H1 (cell line): ENCODE data around the gene CD28. TPM values are rescaled to one million over a fixed set of nuclear protein-coding genes. Genes with fewer than 3 reads are reported as not detected.

ENCODE experiments used
- CTCF ChIA-PET: fragments of 300-600 bp; sonication (Branson Sonifier 250); formaldehyde crosslinking; loops from one replicate; lab custom pipeline; 2021; ENCODE audit not compliant: partially characterized antibody; lab: Charles Lee
- POLR2A ChIA-PET: fragments of 300-600 bp; sonication (Branson Sonifier 250); formaldehyde crosslinking; loops from one replicate; lab custom pipeline; 2021; ENCODE audit warnings: inconsistent platforms; ENCODE audit not compliant: partially characterized antibody; lab: Charles Lee
- DNase-seq, 2 experiments: peaks; one replicate each; pipeline versions ENCODE4 v3.0.0 to v3.0.0-alpha.2; 2010 to 2022; ENCODE audit warnings: low spot score in 2 of 2, low read depth in 1 of 2, mixed read lengths in 1 of 2
- FAIRE-seq: peaks from 2 replicates; lab custom pipeline; 2011; peaks lifted over from hg19 to GRCh38; lab: Jason Lieb, UNC
- H2AFZ ChIP-seq: 2 replicates; pipeline ENCODE4 v1.8.1; 2012; ENCODE audit warnings: low read length, inconsistent platforms
- H2AK5ac ChIP-seq: 2 replicates; pipeline ENCODE4 v1.6.1; 2013; ENCODE audit warnings: low read depth, low read length
- H2BK120ac ChIP-seq: replicated peaks from 2 replicates; pipeline ENCODE3; 2013; ENCODE audit warnings: low read depth, low read length, inconsistent platforms
- H2BK12ac ChIP-seq: 2 replicates; pipeline ENCODE4 v1.6.1; 2013; ENCODE audit warnings: low read depth, low read length
- H2BK15ac ChIP-seq: 2 replicates; pipeline ENCODE4 v1.6.1; 2013; ENCODE audit warnings: low read length
- H2BK20ac ChIP-seq: 2 replicates; pipeline ENCODE4 v1.6.1; 2013; ENCODE audit warnings: low read length
- H2BK5ac ChIP-seq: 2 replicates; pipeline ENCODE4 v1.6.1; 2013; ENCODE audit warnings: low read depth, low read length
- H3K14ac ChIP-seq: 2 replicates; pipeline ENCODE4 v1.6.1; 2013; ENCODE audit warnings: inconsistent platforms; ENCODE audit not compliant: insufficient read length
- H3K18ac ChIP-seq: 2 replicates; pipeline ENCODE4 v1.6.1; 2013; ENCODE audit warnings: low read length; ENCODE audit errors: extremely low read depth
- H3K23ac ChIP-seq: 2 replicates; pipeline ENCODE4 v1.6.1; 2013; ENCODE audit warnings: inconsistent platforms; ENCODE audit not compliant: insufficient read length
- H3K23me2 ChIP-seq: 2 replicates; pipeline ENCODE4 v1.6.1; 2013; ENCODE audit warnings: low read depth, low read length
- H3K27ac ChIP-seq: 2 replicates; pipeline ENCODE4 v1.6.1; 2011; ENCODE audit warnings: low read depth, low read length, inconsistent platforms
- H3K27me3 ChIP-seq, 4 experiments: replicated peaks in 1 of 4; 1 replicate in 1 of 4; 2 replicates in 3 of 4; pipeline versions ENCODE4 v1.6.1 to v1.8.1; 2011 to 2013; ENCODE audit warnings: low read length in 3 of 4, mild to moderate bottlenecking in 3 of 4, inconsistent platforms in 2 of 4, mixed read lengths in 2 of 4, moderate library complexity in 1 of 4; ENCODE audit not compliant: control insufficient read depth in 3 of 4, insufficient read depth in 3 of 4; ENCODE audit errors: extremely low read depth in 1 of 4
- H3K36me3 ChIP-seq, 4 experiments: 2 replicates each; pipeline versions ENCODE4 v1.6.1 to v1.8.1; 2011 to 2013; ENCODE audit warnings: mild to moderate bottlenecking in 4 of 4, low read length in 3 of 4, moderate library complexity in 2 of 4, control low read depth in 1 of 4, inconsistent platforms in 1 of 4; ENCODE audit not compliant: insufficient read depth in 4 of 4, control insufficient read depth in 2 of 4
- H3K4ac ChIP-seq: replicated peaks from 2 replicates; pipeline ENCODE3; 2013; ENCODE audit warnings: low read length, low read depth, mixed read lengths, inconsistent platforms; ENCODE audit not compliant: insufficient read length
- H3K4me1 ChIP-seq, 4 experiments: replicated peaks in 1 of 4; 1 replicate in 1 of 4; 2 replicates in 3 of 4; pipeline versions ENCODE4 v1.6.1 to v1.8.1; 2011 to 2013; ENCODE audit warnings: low read length in 3 of 4, inconsistent platforms in 2 of 4, mixed read lengths in 1 of 4; ENCODE audit not compliant: insufficient read depth in 4 of 4, control insufficient read depth in 3 of 4
- H3K4me2 ChIP-seq, 2 experiments: 2 replicates each; pipeline versions ENCODE4 v1.6.1 to v1.8.1; 2011 to 2013; ENCODE audit warnings: low read depth in 2 of 2, low read length in 2 of 2, control low read depth in 1 of 2, inconsistent platforms in 1 of 2, mild to moderate bottlenecking in 1 of 2; ENCODE audit not compliant: insufficient read depth in 1 of 2
- H3K4me3 ChIP-seq, 4 experiments: fragments of 200-600, 300-600 bp in 1 of 4; sonication (generic), shearing (Covaris generic), sonication (Bioruptor Twin) in 1 of 4; 2 replicates each; pipeline versions ENCODE4 v1.5.1 to v1.8.1; 2011 to 2016; ENCODE audit warnings: low read length in 4 of 4, low read depth in 3 of 4, control low read depth in 2 of 4, inconsistent platforms in 2 of 4, mild to moderate bottlenecking in 2 of 4, mixed read lengths in 1 of 4, moderate library complexity in 1 of 4; ENCODE audit not compliant: insufficient read depth in 2 of 4; ENCODE audit errors: extremely low read depth in 1 of 4
- H3K56ac ChIP-seq: replicated peaks from 2 replicates; pipeline ENCODE3; 2013; ENCODE audit warnings: low read depth, mild to moderate bottlenecking, mixed read lengths, low read length, inconsistent platforms; ENCODE audit not compliant: insufficient read length
- H3K79me1 ChIP-seq: 2 replicates; pipeline ENCODE4 v1.6.1; 2013; ENCODE audit warnings: low read depth, low read length, control low read depth
- H3K79me2 ChIP-seq, 2 experiments: 2 replicates each; pipeline versions ENCODE4 v1.6.1 to v1.8.1; 2012 to 2013; ENCODE audit warnings: low read length in 2 of 2, mild to moderate bottlenecking in 2 of 2, inconsistent platforms in 1 of 2; ENCODE audit not compliant: insufficient read depth in 2 of 2, control insufficient read depth in 1 of 2
- H3K9ac ChIP-seq, 4 experiments: replicated peaks in 1 of 4; 1 replicate in 1 of 4; 2 replicates in 3 of 4; pipeline versions ENCODE4 v1.6.1 to v1.8.1; 2011 to 2013; ENCODE audit warnings: low read depth in 3 of 4, low read length in 3 of 4, control low read depth in 2 of 4, mild to moderate bottlenecking in 2 of 4, moderate library complexity in 2 of 4, inconsistent platforms in 1 of 4; ENCODE audit errors: extremely low read depth in 1 of 4
- H3K9me3 ChIP-seq, 2 experiments: 2 replicates each; pipeline versions ENCODE4 v1.6.1 to v1.8.1; 2012 to 2013; ENCODE audit warnings: mild to moderate bottlenecking in 2 of 2, moderate library complexity in 2 of 2, control low read depth in 1 of 2, inconsistent platforms in 1 of 2, low read depth in 1 of 2, low read length in 1 of 2, mixed read lengths in 1 of 2; ENCODE audit not compliant: insufficient read depth in 2 of 2
- H4K20me1 ChIP-seq, 2 experiments: replicated peaks in 1 of 2; 2 replicates each; pipeline versions ENCODE3 to v1.8.1; 2011 to 2013; ENCODE audit warnings: inconsistent platforms in 2 of 2, low read length in 2 of 2, mild to moderate bottlenecking in 1 of 2; ENCODE audit not compliant: insufficient read depth in 2 of 2, control insufficient read depth in 1 of 2
- H4K5ac ChIP-seq: 2 replicates; pipeline ENCODE4 v1.6.1; 2013; ENCODE audit warnings: low read length, low read depth, mixed read lengths, inconsistent platforms; ENCODE audit not compliant: insufficient read length
- H4K8ac ChIP-seq: 2 replicates; pipeline ENCODE4 v1.8.0; 2013; ENCODE audit warnings: mild to moderate bottlenecking, moderate library complexity, low read length, inconsistent platforms; ENCODE audit not compliant: insufficient read depth; ENCODE audit errors: extremely low read depth
- H4K91ac ChIP-seq: replicated peaks from 2 replicates; pipeline ENCODE3; 2013; ENCODE audit warnings: low read length, mixed read lengths, inconsistent platforms; ENCODE audit not compliant: insufficient read length
- CBX5 ChIP-seq: fragments of 300-800, 300-1000 bp; sonication (generic); IDR thresholded peaks from 2 replicates; pipeline ENCODE4 v1.7.1; 2016; ENCODE audit warnings: antibody characterized with exemption, low read length, low read depth
- CEBPB ChIP-seq: IDR thresholded peaks from 2 replicates; pipeline ENCODE4 v1.6.1; 2012; ENCODE audit warnings: low read depth, low read length
- CTBP2 ChIP-seq: IDR thresholded peaks from 2 replicates; pipeline ENCODE4 v1.7.0; 2011; ENCODE audit warnings: borderline replicate concordance, mild to moderate bottlenecking, moderate library complexity, mixed read lengths, low read length; ENCODE audit not compliant: insufficient read depth, insufficient read length
- EZH2 ChIP-seq: fragments of 200-600 bp; sonication (generic); IDR thresholded peaks from 2 replicates; pipeline ENCODE4 v1.7.1; 2012; ENCODE audit warnings: low read depth, mild to moderate bottlenecking, moderate library complexity, low read length, inconsistent platforms; ENCODE audit not compliant: severe bottlenecking
- FOSL1 ChIP-seq: IDR thresholded peaks from 2 replicates; pipeline ENCODE4 v1.6.1; 2011; ENCODE audit warnings: mild to moderate bottlenecking, low read depth, low read length, moderate library complexity; ENCODE audit not compliant: insufficient read depth
- POU5F1 ChIP-seq: IDR thresholded peaks from 2 replicates; pipeline ENCODE4 v1.6.1; 2011; ENCODE audit warnings: low read depth, mild to moderate bottlenecking, low read length, moderate library complexity
- WGBS, 2 experiments: shearing (Covaris generic) in 1 of 2; methylation state at CpG; one replicate each; pipeline versions ENCODE4 v1.1.6 to v1.1.7; 2013 to 2015; ENCODE audit warnings: low lambda C conversion rate in 2 of 2, mixed read lengths in 2 of 2, inconsistent platforms in 1 of 2, low coverage in 1 of 2, missing lambda C conversion rate in 1 of 2; ENCODE audit not compliant: insufficient replicate concordance in 2 of 2, insufficient coverage in 1 of 2, insufficient read length in 1 of 2; ENCODE audit errors: extremely low coverage in 1 of 2, missing lambda C conversion rate in 1 of 2; 5-methylcytosine and 5-hydroxymethylcytosine counted together
- polyA plus RNA-seq, 7 experiments: library from polyadenylated mRNA; depleted of rRNA in 3 of 7; stranded (reverse) in 5 of 7; unstranded in 2 of 7; fragments of >200 nt in 5 of 7; fragments of 200-250 nt in 2 of 7; gene quantifications; 1 replicate in 5 of 7; 2 replicates in 1 of 7; 4 replicates in 1 of 7; pipeline versions ENCODE4 v1.2.1 to v1.2.3, GENCODE V29; 2011 to 2013; ENCODE audit warnings: missing spikeins in 2 of 7, mixed read lengths in 2 of 7
- total RNA-seq: library from RNA; stranded (reverse); fragmentation: NEBNext Ultra II Directional; extraction: Animal tissue kit (Norgen Biotek cat#: 25700); gene quantifications from 2 replicates; pipeline ENCODE4 v1.2.1, GENCODE V29; 2021
- TF ChIP-seq, protein P1 (sequence below): IDR thresholded peaks from 2 replicates; pipeline ENCODE4 v1.6.1; 2012; ENCODE audit warnings: inconsistent platforms

Gene CD28
- total and polyA plus RNA-seq, 2 of the 8 experiments (the other 6 are each of a cell fraction or from before 2014, with no cell fraction given) = not detected

DNA sequence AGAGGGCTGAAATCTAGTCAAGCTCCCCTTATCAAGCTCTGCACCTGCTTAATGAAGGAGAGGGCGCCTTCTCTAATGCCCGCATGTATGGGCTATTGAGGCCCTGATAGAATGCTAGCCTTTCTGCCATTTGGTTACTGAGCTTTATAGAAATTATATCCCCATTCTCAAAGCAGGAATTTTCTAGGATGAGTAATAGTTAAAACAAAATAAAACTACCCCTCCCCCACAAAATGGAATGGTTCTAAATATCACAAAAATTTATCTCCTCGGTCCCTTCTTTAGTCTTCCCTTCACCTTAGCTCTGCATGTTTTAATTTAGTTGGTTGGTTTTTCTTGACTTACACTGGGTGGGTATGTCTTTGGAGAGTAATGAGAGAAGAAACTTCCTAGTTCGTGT lies 37.7 kb downstream of the CD28 start:
- Histone ChIP-seq H2AFZ (no peak overlapping the region), H4K8ac (no peak overlapping the region), H3K23me2 (no peaks in the 10 kb centered on the region), H2BK120ac (no peak overlapping the region), H3K27ac (no peak overlapping the region), H3K9ac (no peak overlapping the region), H4K20me1 (no peaks in the 10 kb centered on the region), H3K4me3 (no peak overlapping the region), H3K4me2 (no peak overlapping the region), H3K14ac (no peak overlapping the region), H3K4me1 (no peaks in the 10 kb centered on the region), H3K79me1 (no peaks in the 10 kb centered on the region), H2AK5ac (no peak overlapping the region), H4K91ac (no peak overlapping the region), H3K56ac (no peak overlapping the region), H3K27me3 (no peaks in the 10 kb centered on the region), H4K5ac (no peak overlapping the region), H2BK5ac (no peak overlapping the region), H3K79me2 (no peaks in the 10 kb centered on the region), H3K36me3 (no peaks in the 10 kb centered on the region), H3K18ac (no peak overlapping the region), H2BK20ac (no peak overlapping the region), H3K23ac (no peak overlapping the region), H2BK15ac (no peak overlapping the region), H3K9me3 (no peaks in the 10 kb centered on the region), H2BK12ac (no peak overlapping the region), H3K4ac (no peak overlapping the region)
- TF ChIP-seq CEBPB (no peak), POU5F1 (no peak), CTBP2 (no peak), FOSL1 (no peak), CBX5 (no peak), EZH2 (no peak)
- TF ChIP-seq, protein P1, sequence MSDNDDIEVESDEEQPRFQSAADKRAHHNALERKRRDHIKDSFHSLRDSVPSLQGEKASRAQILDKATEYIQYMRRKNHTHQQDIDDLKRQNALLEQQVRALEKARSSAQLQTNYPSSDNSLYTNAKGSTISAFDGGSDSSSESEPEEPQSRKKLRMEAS = no peak
- FAIRE-seq = no peak
- ChIA-PET CTCF (no interaction called here), POLR2A (no interaction called here)
- DNase-seq = no peak
- WGBS, 2 experiments = 96% methylated on average over 4 of the region's 4 CpGs; no CpG with 5 or more reads in 1 of the 2 experiments
